Globus pallidus (tissue), 1 donor: ENCODE measurements around the gene LSM11.

Experiments used
- DNase-seq: peaks from one replicate; pipeline ENCODE4 v3.0.0-alpha.2; 2015; ENCODE audit warnings: low spot score

Gene LSM11

DNA sequence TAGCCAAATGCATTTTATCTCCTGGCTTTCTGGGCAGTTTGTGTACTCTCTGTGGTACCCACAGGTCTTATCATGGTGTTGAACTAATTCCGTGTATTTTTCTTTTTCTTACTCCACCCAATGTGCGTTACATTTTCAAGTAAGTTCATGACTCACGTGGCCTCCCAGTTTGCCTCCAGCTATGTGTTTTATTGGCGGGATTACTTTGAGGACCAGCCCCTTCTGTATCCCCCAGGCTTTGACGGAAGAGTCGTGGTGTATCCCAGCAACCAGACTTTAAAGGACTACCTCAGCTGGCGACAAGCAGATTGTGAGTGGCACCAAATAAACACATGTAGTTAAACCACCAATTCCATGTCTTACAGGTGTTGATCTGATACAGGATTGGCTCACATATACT is 9.1 kb upstream of the LSM11 start:
- DNase-seq = no peak

DNA sequence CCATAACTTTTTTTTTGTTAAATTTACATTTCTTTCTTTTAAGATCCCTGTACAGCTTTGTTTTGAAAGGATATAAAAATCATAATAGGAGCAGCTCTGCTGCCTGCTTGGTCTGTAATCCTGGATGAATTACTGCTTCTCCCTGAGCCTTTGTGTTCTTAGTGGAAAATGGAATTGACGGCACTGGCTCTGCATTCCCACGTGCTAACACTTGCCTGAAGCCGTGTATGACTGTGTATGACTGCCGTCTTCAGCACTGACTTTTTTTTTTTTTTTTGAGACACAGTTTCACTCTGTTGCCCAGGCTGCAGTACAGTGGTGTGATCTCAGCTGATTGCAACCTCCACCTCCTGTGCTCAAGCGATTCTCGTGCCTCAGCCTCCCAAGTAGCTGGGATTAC is 7.5 kb upstream of the LSM11 start:
- DNase-seq = no peak

- no peak for DNase-seq
Measured at GRCh38 chr5:157739388-157740228, 3.9 kb upstream of the LSM11 start.

- no peak for DNase-seq
Measured at GRCh38 chr5:157740229-157740610, 3.3 kb upstream of the LSM11 start.

DNA sequence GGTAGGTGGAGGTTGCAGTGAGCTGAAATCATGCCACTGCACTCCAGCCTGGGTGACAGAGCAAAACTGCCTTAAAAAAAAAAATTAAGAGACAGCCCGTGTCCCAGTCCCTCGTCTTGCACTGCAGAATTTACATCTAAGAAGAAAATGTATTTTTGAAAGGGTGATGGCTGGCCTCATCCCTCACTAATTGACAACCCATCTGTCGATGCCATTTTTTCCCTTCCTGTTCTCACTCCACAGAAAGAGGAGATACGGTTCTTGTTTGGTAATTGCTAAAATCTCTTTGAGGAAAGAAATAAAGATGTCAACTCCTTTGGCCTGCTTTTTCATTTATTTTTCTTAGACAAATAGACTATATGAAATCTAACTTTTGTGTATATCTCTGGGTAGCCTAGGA is 2.4 kb upstream of the LSM11 start:
- DNase-seq = no peak

DNA sequence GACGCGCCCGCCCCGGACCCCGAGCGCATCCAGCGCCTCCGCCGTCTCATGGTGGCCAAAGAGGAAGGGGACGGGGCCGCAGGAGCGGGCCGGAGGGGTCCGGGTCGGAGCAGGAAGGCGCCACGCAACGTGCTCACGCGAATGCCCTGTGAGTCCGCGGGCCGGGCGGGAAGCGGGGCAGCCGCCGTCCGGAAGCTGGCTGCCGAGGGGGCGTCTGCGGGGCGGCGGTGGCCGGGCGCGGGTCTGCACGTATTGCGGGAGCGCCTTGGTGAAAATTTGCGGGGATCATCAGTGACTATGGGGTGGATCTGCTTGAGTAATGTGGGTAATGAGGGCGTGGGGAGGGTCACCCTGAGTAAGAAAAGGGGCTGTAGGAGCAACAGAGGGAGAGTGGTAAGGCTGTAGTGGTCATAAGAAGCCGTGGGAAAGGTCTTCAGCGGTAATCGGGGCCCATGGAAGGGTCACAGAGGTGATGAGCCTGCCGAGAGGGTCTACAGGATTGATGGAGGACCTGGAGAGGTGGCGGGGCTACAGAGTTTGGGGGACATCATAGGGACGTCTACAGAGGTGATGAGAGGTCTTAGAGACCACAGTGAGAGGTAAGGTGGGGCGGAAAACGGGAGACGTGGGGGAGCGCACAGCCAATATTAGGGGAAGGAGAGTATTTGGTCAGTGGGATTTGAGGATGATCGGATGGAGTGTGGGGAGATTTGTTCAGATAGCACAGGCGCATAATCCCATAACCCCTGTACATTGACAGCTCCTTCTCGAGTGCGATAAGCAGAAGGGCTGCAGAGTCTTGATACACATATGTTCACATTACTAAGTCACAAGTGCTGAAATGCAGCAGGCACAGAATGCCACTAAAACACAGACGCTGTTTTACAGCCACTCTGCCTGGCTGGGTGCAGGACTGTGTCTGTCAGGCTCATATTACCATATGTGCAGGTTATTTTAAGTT is 819 bp downstream of the LSM11 start:
- no peak for DNase-seq

GRCh38 chr5:157745041-157745456 is 1.5 kb downstream of the LSM11 start:
- no peak for DNase-seq

GRCh38 chr5:157747173-157747740 is 3.7 kb downstream of the LSM11 start:
- no peak for DNase-seq

DNA sequence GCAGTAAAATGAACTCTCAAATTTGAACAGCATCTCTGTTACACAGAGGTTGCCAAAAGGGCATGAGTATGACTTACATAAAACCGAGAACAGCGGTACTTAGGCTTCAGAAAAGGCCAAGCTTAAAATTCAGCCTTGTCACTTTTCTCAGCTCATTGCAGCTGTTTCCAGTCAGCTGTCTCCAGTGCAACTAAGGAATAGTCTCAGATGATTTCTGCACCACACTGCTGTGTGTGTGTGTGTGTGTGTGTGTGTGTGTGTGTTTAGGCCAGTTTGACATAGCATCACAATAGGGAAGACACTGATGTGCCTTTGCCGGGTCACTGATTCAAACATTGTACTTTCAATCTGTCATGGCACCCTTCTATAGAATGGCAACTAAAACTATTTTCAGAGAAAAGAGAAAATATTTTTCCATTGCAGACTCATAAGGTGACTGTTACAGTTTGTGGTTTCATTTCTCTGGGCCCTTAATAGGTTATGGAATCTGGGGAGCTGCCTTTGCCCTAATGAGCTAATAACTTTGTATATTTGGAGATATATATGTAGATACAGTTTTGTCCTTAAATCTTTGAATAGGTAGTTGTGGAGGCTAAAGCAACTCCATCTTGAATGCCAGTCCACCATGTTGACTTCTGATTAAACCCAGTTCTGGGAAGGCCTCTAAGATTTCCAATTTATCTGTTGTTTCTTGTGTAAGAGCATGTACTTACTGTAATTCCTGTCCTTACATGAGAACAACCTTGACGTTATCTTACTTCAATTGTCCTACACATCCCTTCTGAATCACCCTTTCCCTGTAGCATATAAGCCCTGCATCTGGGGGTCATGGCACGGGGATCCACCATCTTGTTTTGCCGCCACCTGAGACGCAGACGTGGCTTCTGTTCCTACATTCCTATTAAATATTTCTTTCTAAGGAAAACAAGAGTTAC is 4.5 kb downstream of the LSM11 start:
- DNase-seq = no peak

GRCh38 chr5:157748760-157749461 is 5.4 kb downstream of the LSM11 start:
- no peak for DNase-seq

GRCh38 chr5:157749462-157749799 is 5.9 kb downstream of the LSM11 start:
- no peak for DNase-seq

DNA sequence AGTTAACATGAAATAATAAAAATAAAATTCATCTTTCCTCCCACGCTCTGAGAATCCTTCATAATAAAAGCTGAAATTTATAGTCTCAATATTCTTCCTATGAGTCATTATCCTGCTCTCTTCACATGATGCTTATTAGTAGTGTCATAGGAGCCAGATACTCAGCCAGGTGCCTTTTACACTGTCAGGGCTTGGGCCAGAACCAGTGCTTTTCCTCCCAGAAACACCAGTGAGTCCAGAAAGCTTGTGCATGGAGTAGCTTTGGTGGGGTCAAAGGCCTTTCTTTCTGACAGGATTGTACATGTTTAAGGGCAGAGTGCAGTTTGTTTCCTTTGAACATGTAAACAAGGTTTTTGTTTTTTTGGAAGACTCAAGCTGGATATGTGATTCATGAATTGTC is 6.8 kb downstream of the LSM11 start:
- DNase-seq = no peak

GRCh38 chr5:157756122-157756521 is 12.6 kb downstream of the LSM11 start:
- DNase-seq = no peak

DNA sequence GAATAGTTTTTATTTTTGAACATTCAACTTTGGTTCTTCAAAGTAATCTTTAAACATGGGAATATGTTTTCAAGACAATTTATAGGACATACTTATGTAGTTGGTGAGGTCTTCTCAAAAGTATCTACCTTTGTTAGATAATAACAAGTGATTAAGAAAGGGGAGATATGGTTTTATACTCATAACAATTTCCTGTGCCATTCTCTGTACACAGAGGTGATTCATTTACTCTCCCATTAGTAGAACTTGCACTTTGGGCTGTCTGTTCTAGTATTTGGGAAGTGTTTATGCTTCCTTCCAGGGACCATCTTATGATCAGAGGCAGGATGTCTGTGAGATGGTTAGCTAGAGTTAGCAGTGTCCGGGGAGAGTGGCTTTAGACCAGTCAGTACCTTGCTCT is 15.2 kb downstream of the LSM11 start:
- no peak for DNase-seq

DNA sequence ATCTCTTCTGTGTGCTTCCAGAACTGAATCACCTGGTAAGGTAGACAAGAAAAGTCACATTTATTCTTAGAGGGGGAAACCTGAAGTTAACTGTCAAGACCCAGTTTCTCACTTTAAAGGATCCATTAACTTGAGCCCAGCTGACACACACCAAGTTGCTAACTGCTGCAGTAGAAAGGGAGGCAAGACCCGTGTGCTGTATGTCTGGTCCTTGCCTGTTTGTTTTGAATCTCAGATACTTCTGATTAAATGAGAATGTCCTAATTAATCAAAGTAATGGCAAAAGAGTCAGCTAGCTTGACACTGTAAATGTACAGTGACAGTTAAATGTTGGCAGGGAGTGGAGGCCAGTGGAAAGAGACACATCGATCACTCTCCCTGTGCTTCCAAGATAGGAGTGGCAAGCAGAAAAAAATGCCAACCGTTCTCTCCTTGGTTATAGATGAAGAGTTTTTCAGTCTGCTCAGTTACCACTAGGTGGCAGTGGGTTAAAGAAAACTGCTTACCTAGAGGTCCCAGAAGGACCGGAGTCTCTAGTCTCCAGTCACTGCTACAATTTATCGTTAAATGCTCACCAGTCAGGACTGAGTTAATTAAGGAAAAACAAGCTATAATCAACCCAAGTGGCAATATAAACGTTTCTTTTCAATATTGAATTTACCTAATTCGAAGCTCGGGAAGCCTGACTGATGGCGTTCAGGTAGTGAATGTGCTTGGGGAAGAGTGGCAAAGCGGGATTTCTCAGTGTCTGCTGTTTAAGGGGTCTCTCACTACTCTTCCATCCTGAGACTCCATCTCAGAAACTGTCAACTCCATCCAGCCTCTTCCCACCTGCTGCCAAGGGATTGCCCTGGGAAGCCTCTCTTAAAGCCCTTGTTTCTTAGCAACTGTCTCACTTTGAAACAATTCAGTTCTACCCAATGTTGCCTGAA is 18.4 kb downstream of the LSM11 start:
- peak; percentile 42 for DNase-seq

- DNase-seq = no peak
Measured at GRCh38 chr5:157764531-157764930, 21.0 kb downstream of the LSM11 start.

GRCh38 chr5:157766442-157766841 is 22.9 kb downstream of the LSM11 start:
- no peak for DNase-seq

- no peak for DNase-seq
Measured at GRCh38 chr5:157766902-157767301, 23.4 kb downstream of the LSM11 start.

GRCh38 chr5:157767689-157768088 is 24.2 kb downstream of the LSM11 start:
- DNase-seq = no peak

GRCh38 chr5:157770665-157771064 is 27.2 kb downstream of the LSM11 start:
- no peak for DNase-seq
